ENCODE results near the gene EXOC6.

GRCh38 chr10:93015722-93016121 lies 167.4 kb downstream of the EXOC6 start:
- TF ChIP-seq POLR2AphosphoS5 (IDR thresholded peaks at IDR 0.05; ENCODE audit: borderline replicate concordance, low read depth, low read length) (no peak), EZH2 (IDR thresholded peaks at IDR 0.05) (no peak), FOXP2 (optimal IDR thresholded peaks at IDR 0.05; ENCODE audit: control extremely low read depth, extremely low read length, insufficient read depth) (no peak)

Data from SK-N-MC (cell line).